Lower lobe of right lung (tissue), 2 donors: ENCODE measurements around the gene MED13L. TPM values are rescaled to one million over a fixed set of nuclear protein-coding genes. Genes with fewer than 3 reads are reported as not detected.

ENCODE experiments used
- ATAC-seq, 2 donors: fragments of 200-7000 bp; cut with Tn5 transposase; one replicate each; pipeline ENCODE4 v1.9.1; 2020 to 2022; ENCODE audit warnings: mild to moderate bottlenecking in 2 of 2, moderate library complexity in 2 of 2
- DNase-seq: peaks from one replicate; pipeline ENCODE4 v3.0.0-alpha.2; 2020
- H3K27ac ChIP-seq: fragments of 200-600 bp; one replicate; pipeline ENCODE4 v1.8.0; 2022
- H3K27me3 ChIP-seq: fragments of 200-600 bp; one replicate; pipeline ENCODE4 v1.8.0; 2022; ENCODE audit warnings: low read depth
- H3K36me3 ChIP-seq: fragments of 200-600 bp; one replicate; pipeline ENCODE4 v1.8.0; 2022; ENCODE audit warnings: mild to moderate bottlenecking
- H3K4me1 ChIP-seq: fragments of 200-600 bp; one replicate; pipeline ENCODE4 v1.8.0; 2022
- H3K4me3 ChIP-seq: fragments of 200-600 bp; one replicate; pipeline ENCODE4 v1.8.0; 2022; ENCODE audit warnings: mild to moderate bottlenecking
- H3K9me3 ChIP-seq: fragments of 200-600 bp; one replicate; pipeline ENCODE4 v1.8.0; 2022
- intact Hi-C: fragments of 100-400 bp; cut with DNase I; formaldehyde crosslinking; loops from one replicate; pipeline ENCODE4 v1.11.0; 2022
- total RNA-seq: library from RNA; stranded (reverse); fragmentation: NEBNext Ultra II Directional; extraction: Animal tissue kit (Norgen Biotek cat#: 25700); gene quantifications from one replicate; pipeline ENCODE4 v1.2.1, GENCODE V29; 2021
- TF ChIP-seq, protein P1 (sequence below): fragments of 200-600 bp; IDR thresholded peaks from one replicate; pipeline ENCODE4 v1.8.0; 2022; ENCODE audit warnings: antibody characterized with exemption, mild to moderate bottlenecking
- donor health status: DM: no; HTN: yes; CAD: no; lungs with severe emphysema.

MED13L gene
- total RNA-seq, 1 donor from 2014 or later, result 148 TPM

DNA sequence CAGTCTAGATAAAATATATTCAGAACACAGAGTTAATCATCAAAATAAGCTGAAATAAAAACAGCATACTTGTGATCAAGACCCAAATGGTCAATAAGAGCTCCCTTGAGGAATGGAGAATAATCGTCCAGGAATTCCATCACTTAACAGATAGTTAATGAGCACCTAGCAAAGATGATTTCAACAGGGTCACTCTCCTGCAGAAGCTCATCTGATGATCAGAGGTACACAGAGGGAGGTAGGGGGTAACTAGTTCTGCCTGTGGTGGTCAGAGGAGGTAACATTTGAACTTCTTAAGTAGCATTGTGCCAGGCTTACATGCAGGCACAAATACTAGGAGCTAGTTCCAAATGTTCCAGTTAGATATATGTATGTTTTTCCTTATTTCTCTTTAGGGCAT, 9.5 kb downstream of the MED13L start:
- H3K27ac ChIP-seq, result no peak overlapping the region
- H3K4me1 ChIP-seq, result peaks cover 54% of the 10 kb centered on the region
- TF ChIP-seq, protein P1, sequence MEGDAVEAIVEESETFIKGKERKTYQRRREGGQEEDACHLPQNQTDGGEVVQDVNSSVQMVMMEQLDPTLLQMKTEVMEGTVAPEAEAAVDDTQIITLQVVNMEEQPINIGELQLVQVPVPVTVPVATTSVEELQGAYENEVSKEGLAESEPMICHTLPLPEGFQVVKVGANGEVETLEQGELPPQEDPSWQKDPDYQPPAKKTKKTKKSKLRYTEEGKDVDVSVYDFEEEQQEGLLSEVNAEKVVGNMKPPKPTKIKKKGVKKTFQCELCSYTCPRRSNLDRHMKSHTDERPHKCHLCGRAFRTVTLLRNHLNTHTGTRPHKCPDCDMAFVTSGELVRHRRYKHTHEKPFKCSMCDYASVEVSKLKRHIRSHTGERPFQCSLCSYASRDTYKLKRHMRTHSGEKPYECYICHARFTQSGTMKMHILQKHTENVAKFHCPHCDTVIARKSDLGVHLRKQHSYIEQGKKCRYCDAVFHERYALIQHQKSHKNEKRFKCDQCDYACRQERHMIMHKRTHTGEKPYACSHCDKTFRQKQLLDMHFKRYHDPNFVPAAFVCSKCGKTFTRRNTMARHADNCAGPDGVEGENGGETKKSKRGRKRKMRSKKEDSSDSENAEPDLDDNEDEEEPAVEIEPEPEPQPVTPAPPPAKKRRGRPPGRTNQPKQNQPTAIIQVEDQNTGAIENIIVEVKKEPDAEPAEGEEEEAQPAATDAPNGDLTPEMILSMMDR, result no peak
- H3K36me3 ChIP-seq, result no peaks in the 10 kb centered on the region
- ATAC-seq, result no peak
- H3K27me3 ChIP-seq, result no peaks in the 10 kb centered on the region
- H3K9me3 ChIP-seq, result no peaks in the 10 kb centered on the region
- no peak overlapping the region for H3K4me3 ChIP-seq
- intact Hi-C loops, result no loop called here
- no peak for DNase-seq

DNA sequence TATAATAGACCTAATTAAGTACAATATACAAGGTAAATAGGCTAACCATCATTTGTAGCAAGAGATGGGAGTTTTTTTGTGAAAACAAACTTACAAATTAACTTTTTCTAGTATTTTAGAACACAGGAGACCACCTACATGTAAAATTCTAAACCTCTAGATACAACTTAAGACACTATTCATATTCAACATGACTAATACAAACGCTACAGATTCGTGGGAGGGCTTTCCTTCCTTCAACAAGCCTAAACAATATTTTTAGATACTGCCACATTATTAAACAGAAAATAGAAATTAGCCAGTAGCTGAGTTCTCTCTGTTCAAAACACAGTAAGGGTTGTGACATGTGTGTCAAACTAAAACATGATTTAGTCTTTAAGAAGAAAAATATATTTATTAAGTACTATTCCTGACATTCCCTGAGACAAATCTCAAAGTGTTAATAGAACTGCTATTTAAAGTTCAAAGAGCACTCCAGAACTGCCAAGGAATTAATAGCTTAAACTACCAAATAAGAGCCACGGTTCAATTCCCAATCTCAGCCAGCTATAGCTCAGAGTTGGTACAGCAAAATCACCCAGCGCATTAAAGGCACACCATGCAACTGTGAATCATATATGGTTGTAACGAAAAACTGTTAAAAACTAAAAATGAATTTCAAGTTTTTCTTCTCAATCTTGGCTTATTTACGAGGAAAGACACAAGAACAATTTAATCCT, 10.7 kb downstream of the MED13L start:
- no peaks in the 10 kb centered on the region for H3K36me3 ChIP-seq
- H3K27me3 ChIP-seq, result no peaks in the 10 kb centered on the region
- no peak overlapping the region for H3K4me3 ChIP-seq
- no peaks in the 10 kb centered on the region for H3K9me3 ChIP-seq
- TF ChIP-seq, protein P1, result no peak
- no peak overlapping the region for H3K27ac ChIP-seq
- H3K4me1 ChIP-seq, result peaks cover 62% of the 10 kb centered on the region
- ATAC-seq (no peak), DNase-seq (no peak)
- intact Hi-C loops, result no loop called here

DNA sequence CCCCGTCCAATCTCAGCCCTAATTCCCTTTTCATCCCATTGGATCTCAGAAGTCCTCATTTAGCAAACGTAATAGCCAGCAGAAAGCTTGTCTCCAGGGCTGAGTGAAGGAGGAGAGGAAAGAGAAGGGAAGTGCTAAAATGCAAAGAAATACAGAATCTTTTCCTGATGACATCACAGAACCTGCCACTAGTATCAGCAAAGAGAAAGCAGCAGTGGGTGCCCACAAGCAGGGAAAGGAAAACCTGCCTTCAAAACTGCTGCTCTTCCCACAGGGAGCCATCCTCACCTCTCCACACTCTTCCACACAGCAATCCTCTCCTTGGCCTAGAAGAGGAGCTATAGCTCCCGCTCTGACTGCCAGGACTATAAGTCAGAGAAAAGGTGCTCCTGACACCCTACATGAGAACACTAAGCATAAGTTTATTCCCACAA, 11.3 kb downstream of the MED13L start:
- Histone ChIP-seq H3K4me1 (peaks cover 68% of the 10 kb centered on the region), H3K4me3 (no peak overlapping the region), H3K36me3 (no peaks in the 10 kb centered on the region), H3K27me3 (no peaks in the 10 kb centered on the region), H3K9me3 (no peaks in the 10 kb centered on the region), H3K27ac (no peak overlapping the region)
- TF ChIP-seq, protein P1, result no peak
- no peak for DNase-seq
- intact Hi-C loops, result no loop called here
- ATAC-seq, result peak in 1 of 2 donors; percentile 29

DNA sequence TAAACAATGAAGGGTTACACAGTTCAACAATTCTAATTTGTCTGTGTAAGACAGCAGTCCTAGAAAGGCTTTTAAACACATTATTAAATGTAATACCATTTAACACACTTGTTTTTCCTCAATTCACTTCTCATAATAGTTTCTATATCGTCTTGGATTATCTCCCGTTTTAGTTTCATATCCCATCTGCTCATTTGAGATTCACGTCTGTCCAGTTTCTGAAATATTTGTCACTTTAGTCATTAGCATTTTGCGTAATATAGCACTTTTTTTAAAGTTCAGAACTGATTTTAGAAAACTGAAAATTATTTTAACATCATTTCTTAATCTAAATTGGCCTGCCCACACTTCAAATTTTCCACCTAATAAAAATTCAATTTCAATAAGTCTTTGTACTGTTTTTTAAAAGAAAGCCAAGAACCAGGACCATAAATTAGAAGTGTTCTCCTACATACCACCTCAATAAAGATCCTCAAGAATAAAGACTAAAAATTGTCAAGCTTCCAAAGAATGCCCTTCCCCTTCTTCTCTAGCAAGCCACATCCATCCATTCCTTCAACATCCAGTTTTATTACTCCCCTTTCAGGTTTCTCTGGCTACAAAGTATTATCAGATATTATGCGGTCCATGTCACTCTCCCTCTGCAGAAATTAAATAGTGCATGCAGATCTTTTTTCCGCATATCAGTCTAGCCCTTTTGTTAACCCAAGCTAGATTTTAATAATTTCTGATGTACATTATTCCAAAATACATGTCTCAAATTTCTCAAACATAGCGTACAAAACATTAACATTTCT, 11.9 kb downstream of the MED13L start:
- intact Hi-C loops, result no loop called here
- ATAC-seq (no peak), DNase-seq (no peak)
- no peaks in the 10 kb centered on the region for H3K36me3 ChIP-seq
- H3K27me3 ChIP-seq, result no peaks in the 10 kb centered on the region
- no peak overlapping the region for H3K4me3 ChIP-seq
- TF ChIP-seq, protein P1, result no peak
- H3K27ac ChIP-seq, result no peak overlapping the region
- H3K9me3 ChIP-seq, result no peaks in the 10 kb centered on the region
- peaks cover 73% of the 10 kb centered on the region for H3K4me1 ChIP-seq

DNA sequence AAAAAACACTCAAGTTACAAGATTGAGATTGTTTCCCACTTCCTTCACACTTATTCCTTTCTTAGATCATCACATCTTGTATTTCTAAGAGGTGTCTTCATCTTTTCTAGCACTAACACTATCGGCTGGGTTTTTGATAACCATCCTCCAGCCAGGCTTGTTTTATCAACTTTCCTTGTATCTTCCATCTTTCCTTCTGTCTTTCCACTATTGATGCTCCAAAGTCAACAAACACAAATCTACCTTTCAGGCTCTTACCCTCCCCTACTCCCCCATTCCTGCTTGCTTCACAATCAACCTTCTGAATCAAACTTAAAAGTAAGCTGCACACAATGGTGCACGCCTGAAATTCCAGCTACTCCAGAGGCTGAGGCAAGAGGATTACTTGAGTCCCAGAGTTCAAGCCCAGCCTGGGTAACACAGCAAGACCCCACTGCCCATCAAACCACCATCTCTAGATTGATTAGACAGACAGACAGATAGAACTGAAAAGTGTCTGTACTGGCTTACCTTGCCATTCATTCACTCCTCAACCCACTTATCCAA, 12.9 kb downstream of the MED13L start:
- Histone ChIP-seq H3K36me3 (no peaks in the 10 kb centered on the region), H3K4me3 (no peak overlapping the region), H3K9me3 (no peaks in the 10 kb centered on the region), H3K27me3 (no peaks in the 10 kb centered on the region), H3K27ac (no peak overlapping the region), H3K4me1 (peaks cover 73% of the 10 kb centered on the region)
- DNase-seq (no peak), ATAC-seq (no peak)
- intact Hi-C loops, result no loop called here
- TF ChIP-seq, protein P1, result no peak
